Aortic smooth muscle cell (primary cell): ENCODE data around the gene STK32C. TPM values are rescaled to one million over a fixed set of nuclear protein-coding genes. Genes with fewer than 3 reads are reported as not detected.

Experiments used
- total RNA-seq: library from RNA; depleted of rRNA; stranded (reverse); fragments of >200 nt; gene quantifications from 2 replicates; pipeline ENCODE4 v1.2.3, GENCODE V29; 2014

STK32C gene
- 13.1 and 18.9 TPM in 2 replicates for total RNA-seq

GRCh38 chr10:132307823-132308586 lies at the start of gene STK32C:
Gene STK32C (minus strand): TSS chr10:132307950. CDS start chr10:132307833, 117 bp downstream.

GRCh38 chr10:132331601-132332432 lies 24.1 kb upstream of the STK32C start, which contains the start of gene LRRC27:
Gene LRRC27 (plus strand): TSS chr10:132332193. CDS start chr10:132333525, 1,332 bp downstream.

GRCh38 chr10:132186488-132187429 lies 121.0 kb downstream of the STK32C start, which contains the start of gene DPYSL4:
Gene DPYSL4 (plus strand): TSS chr10:132186948. CDS start chr10:132187064, 116 bp downstream.

Other genes with a start within 250 kb of the STK32C start
- 0.06 and 0.13 TPM in 2 replicates for gene JAKMIP3, start 242.0 kb downstream of the STK32C start, total RNA-seq
- gene DPYSL4, start 121.0 kb downstream of the STK32C start, total RNA-seq, result 2.6 and 4.6 TPM in 2 replicates
- gene LRRC27, start 24.2 kb upstream of the STK32C start, total RNA-seq, result 14.9 and 17.8 TPM in 2 replicates
- gene PWWP2B, start 89.2 kb upstream of the STK32C start, total RNA-seq, result 7.0 and 7.7 TPM in 2 replicates
- 54.8 and 90.2 TPM in 2 replicates for gene INPP5A, start 229.8 kb upstream of the STK32C start, total RNA-seq